Loucy (cell line): Measurements from ENCODE around the gene OR5AN1.

Experiments used
- CTCF ChIP-seq: fragments of 200-600 bp; sonication (generic); conservative IDR thresholded peaks from 2 replicates; pipeline ENCODE4 v1.5.1; 2014; ENCODE audit warnings: mild to moderate bottlenecking, antibody characterized with exemption, low read length
- EZH2phosphoT487 ChIP-seq: fragments of 200-600 bp; IDR thresholded peaks from 2 replicates; pipeline ENCODE4 v1.6.1; 2018; ENCODE audit warnings: antibody characterized with exemption, mild to moderate bottlenecking, moderate library complexity, borderline replicate concordance

- no peak for TF ChIP-seq CTCF
- TF ChIP-seq EZH2phosphoT487, result no peak
Observed at GRCh38 chr11:59413646-59414045, 55.0 kb downstream of the OR5AN1 start.
